ENCODE results near the gene WDR35. TPM values are rescaled to one million over a fixed set of nuclear protein-coding genes. Genes with fewer than 3 reads are reported as not detected.

Gene WDR35
- polyA plus RNA-seq, 4 donors: 0.45 to 7.1 (median 1.3) TPM

DNA sequence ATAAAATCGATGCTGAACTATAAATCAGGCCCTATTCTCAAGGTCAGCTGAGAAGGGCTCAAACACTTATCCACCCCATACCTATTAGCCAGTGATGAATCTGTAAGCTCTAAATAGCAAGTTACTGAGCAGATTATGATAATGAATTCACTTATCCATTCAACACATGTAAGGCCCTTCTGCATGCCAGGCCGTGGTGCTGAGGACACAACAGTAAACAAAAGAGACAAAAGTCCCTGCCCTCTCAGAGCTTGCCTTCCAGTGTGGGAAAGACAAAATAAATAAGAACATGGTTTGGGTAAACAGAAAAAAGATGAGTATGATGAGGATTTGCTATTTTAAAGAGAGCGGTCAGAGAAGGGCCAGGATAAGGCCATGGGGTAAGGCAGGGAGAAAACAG, 99.8 kb downstream of the WDR35 start:
- no peaks in the 10 kb centered on the region for H3K36me3 ChIP-seq (ENCODE audit: control insufficient read depth in 3 of 3, insufficient read depth in 2 of 3, low read depth in 1 of 3, low read length in 3 of 3)
- H3K4me1 ChIP-seq (ENCODE audit: control insufficient read depth in 3 of 3, insufficient read depth in 2 of 3, low read depth in 1 of 3, low read length in 2 of 3): no peaks in the 10 kb centered on the region
- 78 to 87% (median 84%) methylated on average over 3 of the region's 3 CpGs for WGBS, 3 donors
- no peak for FAIRE-seq
- no peaks in the 10 kb centered on the region for H3K9me3 ChIP-seq (ENCODE audit: control insufficient read depth in 2 of 2, insufficient read depth in 1 of 2, low read depth in 1 of 2, low read length in 1 of 2)
- no peak overlapping the region for H3K27ac ChIP-seq (ENCODE audit: low read depth in 1 of 3, low read length in 2 of 3)
- H3K4me3 ChIP-seq (ENCODE audit: low read depth in 1 of 3, low read length in 3 of 3): no peak overlapping the region
- H3K27me3 ChIP-seq (ENCODE audit: control insufficient read depth in 3 of 3, insufficient read depth in 3 of 3, low read length in 3 of 3): no peaks in the 10 kb centered on the region
- no peak for DNase-seq

DNA sequence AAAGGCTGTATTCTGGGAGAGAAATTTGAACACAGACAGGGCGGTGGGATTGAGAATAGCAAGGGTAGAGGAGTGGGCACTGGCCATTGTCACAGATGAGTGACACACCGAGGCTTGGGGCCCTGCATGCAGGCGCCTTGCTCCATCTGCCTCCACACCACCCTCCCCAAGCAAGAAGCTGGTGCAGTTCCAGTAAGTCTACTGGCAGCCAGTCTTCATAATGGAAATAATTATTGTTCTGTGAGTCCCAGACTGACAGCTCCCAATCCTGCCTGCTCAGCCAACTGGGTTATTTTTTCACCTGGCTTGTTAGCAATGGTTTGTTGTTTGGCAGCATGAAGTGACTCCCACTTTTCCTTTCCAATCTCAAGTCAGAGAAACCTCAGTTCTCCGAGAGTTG, 101.1 kb downstream of the WDR35 start:
- DNase-seq (no peak), FAIRE-seq (no peak)
- Histone ChIP-seq H3K4me1 (ENCODE audit: control insufficient read depth in 3 of 3, insufficient read depth in 2 of 3, low read depth in 1 of 3, low read length in 2 of 3) (no peaks in the 10 kb centered on the region), H3K36me3 (ENCODE audit: control insufficient read depth in 3 of 3, insufficient read depth in 2 of 3, low read depth in 1 of 3, low read length in 3 of 3) (no peaks in the 10 kb centered on the region), H3K27me3 (ENCODE audit: control insufficient read depth in 3 of 3, insufficient read depth in 3 of 3, low read length in 3 of 3) (no peaks in the 10 kb centered on the region), H3K4me3 (ENCODE audit: low read depth in 1 of 3, low read length in 3 of 3) (no peak overlapping the region), H3K9me3 (ENCODE audit: control insufficient read depth in 2 of 2, insufficient read depth in 1 of 2, low read depth in 1 of 2, low read length in 1 of 2) (no peaks in the 10 kb centered on the region), H3K27ac (ENCODE audit: low read depth in 1 of 3, low read length in 2 of 3) (no peak overlapping the region)
- WGBS, 3 donors: 89 to 98% (median 94%) methylated on average over 4 of the region's 4 CpGs

DNA sequence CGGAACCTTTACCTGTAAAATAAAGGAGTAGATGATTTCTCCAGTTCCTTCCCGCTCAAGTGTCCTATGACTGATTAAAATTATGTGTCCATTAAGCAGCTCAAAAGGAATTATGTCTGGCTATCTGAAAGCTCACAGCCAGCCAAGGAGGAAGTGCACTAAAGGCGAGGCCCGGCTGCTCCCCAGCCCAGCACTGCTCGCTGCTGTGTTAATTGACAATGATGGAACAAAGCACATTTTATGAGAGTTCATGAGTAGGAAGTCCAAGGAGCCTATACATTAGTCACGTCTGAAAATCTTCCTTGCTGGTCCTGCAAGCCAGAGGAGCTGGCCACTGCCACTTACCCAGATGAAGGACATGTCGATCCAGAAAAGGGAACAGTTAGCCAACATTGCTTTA, 102.4 kb downstream of the WDR35 start:
- no peaks in the 10 kb centered on the region for H3K4me1 ChIP-seq (ENCODE audit: control insufficient read depth in 3 of 3, insufficient read depth in 2 of 3, low read depth in 1 of 3, low read length in 2 of 3)

DNA sequence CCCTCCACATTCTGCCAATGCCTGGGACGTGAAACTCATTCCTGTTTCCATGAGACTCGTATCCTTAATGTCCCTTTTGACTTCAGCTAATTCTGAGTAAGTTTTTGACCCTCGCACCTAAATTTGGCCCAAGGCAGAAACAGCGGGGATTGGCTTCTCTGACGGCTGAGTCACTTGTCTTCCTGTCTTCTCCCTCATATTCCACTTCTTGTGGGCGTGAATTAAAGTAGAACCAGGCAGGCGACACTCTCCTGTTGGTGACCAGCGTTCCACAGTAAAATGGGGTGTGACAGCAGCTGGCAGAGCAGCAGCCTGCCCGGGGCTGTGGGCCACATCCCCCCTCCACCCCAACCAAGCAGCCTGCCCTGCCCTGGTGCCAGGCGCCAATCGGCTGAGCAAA, 103.6 kb downstream of the WDR35 start:
- DNase-seq (no peak), FAIRE-seq (no peak)
- 74 to 88% (median 85%) methylated on average over 11 of the region's 11 CpGs for WGBS, 3 donors
- no peaks in the 10 kb centered on the region for H3K9me3 ChIP-seq (ENCODE audit: control insufficient read depth in 2 of 2, insufficient read depth in 1 of 2, low read depth in 1 of 2, low read length in 1 of 2)
- no peaks in the 10 kb centered on the region for H3K27me3 ChIP-seq (ENCODE audit: control insufficient read depth in 3 of 3, insufficient read depth in 3 of 3, low read length in 3 of 3)
- no peaks in the 10 kb centered on the region for H3K36me3 ChIP-seq (ENCODE audit: control insufficient read depth in 3 of 3, insufficient read depth in 2 of 3, low read depth in 1 of 3, low read length in 3 of 3)
- no peak overlapping the region for H3K4me3 ChIP-seq (ENCODE audit: low read depth in 1 of 3, low read length in 3 of 3)
- H3K27ac ChIP-seq (ENCODE audit: low read depth in 1 of 3, low read length in 2 of 3): no peak overlapping the region
- no peaks in the 10 kb centered on the region for H3K4me1 ChIP-seq (ENCODE audit: control insufficient read depth in 3 of 3, insufficient read depth in 2 of 3, low read depth in 1 of 3, low read length in 2 of 3)

More for the DNA sequence above, 102.4 kb downstream of the WDR35 start:
- H3K27ac ChIP-seq (ENCODE audit: low read depth in 1 of 3, low read length in 2 of 3): no peak overlapping the region
- H3K27me3 ChIP-seq (ENCODE audit: control insufficient read depth in 3 of 3, insufficient read depth in 3 of 3, low read length in 3 of 3): no peaks in the 10 kb centered on the region
- no peaks in the 10 kb centered on the region for H3K36me3 ChIP-seq (ENCODE audit: control insufficient read depth in 3 of 3, insufficient read depth in 2 of 3, low read depth in 1 of 3, low read length in 3 of 3)
- no peaks in the 10 kb centered on the region for H3K9me3 ChIP-seq (ENCODE audit: control insufficient read depth in 2 of 2, insufficient read depth in 1 of 2, low read depth in 1 of 2, low read length in 1 of 2)
- WGBS, 3 donors: 32 to 61% (median 54%) methylated on average over 7 of the region's 7 CpGs
- no peak for FAIRE-seq
- peak; percentile 12 to 57 for DNase-seq
- no peak overlapping the region for H3K4me3 ChIP-seq (ENCODE audit: low read depth in 1 of 3, low read length in 3 of 3)

DNA sequence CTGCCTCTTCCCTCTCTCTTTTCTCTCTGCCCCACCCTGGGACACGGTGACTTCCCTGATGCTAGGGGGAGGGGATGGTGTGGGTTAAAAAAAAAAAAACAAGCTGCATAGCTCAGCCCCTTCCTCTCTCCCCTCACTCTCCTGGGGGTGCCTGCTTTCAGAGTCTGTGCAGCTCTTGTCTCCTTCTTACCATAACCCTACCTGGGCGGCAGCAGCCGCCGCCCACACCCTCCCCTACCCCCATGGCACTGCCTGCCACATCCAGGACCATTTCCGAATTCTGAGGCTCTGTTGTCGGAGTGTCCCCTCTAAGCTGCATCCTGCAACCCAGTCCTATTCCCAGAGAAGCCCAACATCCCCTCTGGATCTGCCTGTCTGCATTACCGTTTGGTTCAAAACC, 104.1 kb downstream of the WDR35 start:
- FAIRE-seq (no peak), DNase-seq (no peak)
- H3K4me3 ChIP-seq (ENCODE audit: low read depth in 1 of 3, low read length in 3 of 3): no peak overlapping the region
- H3K4me1 ChIP-seq (ENCODE audit: control insufficient read depth in 3 of 3, insufficient read depth in 2 of 3, low read depth in 1 of 3, low read length in 2 of 3): no peaks in the 10 kb centered on the region
- no peaks in the 10 kb centered on the region for H3K9me3 ChIP-seq (ENCODE audit: control insufficient read depth in 2 of 2, insufficient read depth in 1 of 2, low read depth in 1 of 2, low read length in 1 of 2)
- 68 to 80% (median 78%) methylated on average over 7 of the region's 7 CpGs for WGBS, 3 donors
- no peaks in the 10 kb centered on the region for H3K36me3 ChIP-seq (ENCODE audit: control insufficient read depth in 3 of 3, insufficient read depth in 2 of 3, low read depth in 1 of 3, low read length in 3 of 3)
- no peaks in the 10 kb centered on the region for H3K27me3 ChIP-seq (ENCODE audit: control insufficient read depth in 3 of 3, insufficient read depth in 3 of 3, low read length in 3 of 3)
- H3K27ac ChIP-seq (ENCODE audit: low read depth in 1 of 3, low read length in 2 of 3): no peak overlapping the region

DNA sequence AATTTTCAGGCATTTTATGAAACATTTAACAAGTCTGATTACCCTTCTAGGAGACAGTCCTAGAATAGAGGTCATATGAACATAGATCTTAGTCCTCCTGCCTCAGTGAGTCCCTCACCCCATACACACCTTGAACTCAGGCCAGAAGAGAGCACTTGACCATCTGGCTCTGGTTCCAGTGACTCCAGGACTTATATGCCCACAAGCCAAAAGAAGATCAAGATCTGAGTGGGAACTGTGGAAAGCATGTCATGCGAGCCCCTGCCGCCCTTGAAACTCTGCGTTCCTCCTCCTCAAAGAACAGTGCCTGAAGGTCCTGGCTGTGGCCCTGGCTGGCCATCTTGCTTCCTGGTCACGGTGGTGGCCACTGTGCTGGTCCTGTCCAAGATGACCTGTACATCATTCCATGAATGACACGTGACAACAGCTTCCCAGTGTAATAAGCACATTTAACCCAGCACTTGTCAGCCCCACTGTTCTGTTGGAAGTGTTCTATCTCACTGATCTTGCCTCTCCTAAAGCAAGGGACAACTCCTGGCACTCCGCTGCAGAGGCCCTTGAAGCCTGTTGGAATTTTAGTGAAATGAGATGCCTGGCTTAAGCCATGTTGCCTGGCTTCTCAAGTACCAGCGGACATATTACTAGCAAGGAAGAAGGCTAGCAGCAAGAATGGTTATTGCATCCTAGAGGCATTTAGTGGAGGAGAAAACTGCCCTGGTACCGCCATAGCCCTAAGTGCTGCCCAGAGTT, 105.8 kb downstream of the WDR35 start:
- H3K27ac ChIP-seq (ENCODE audit: low read depth in 1 of 3, low read length in 2 of 3): no peak overlapping the region
- H3K4me1 ChIP-seq (ENCODE audit: control insufficient read depth in 3 of 3, insufficient read depth in 2 of 3, low read depth in 1 of 3, low read length in 2 of 3): no peaks in the 10 kb centered on the region
- no peak overlapping the region for H3K4me3 ChIP-seq (ENCODE audit: low read depth in 1 of 3, low read length in 3 of 3)
- no peaks in the 10 kb centered on the region for H3K27me3 ChIP-seq (ENCODE audit: control insufficient read depth in 3 of 3, insufficient read depth in 3 of 3, low read length in 3 of 3)
- DNase-seq: no peak
- H3K9me3 ChIP-seq (ENCODE audit: control insufficient read depth in 2 of 2, insufficient read depth in 1 of 2, low read depth in 1 of 2, low read length in 1 of 2): no peaks in the 10 kb centered on the region
- H3K36me3 ChIP-seq (ENCODE audit: control insufficient read depth in 3 of 3, insufficient read depth in 2 of 3, low read depth in 1 of 3, low read length in 3 of 3): peaks cover 0 to 3% (median 0%) of the 10 kb centered on the region in 3 donors
- 95 to 97% (median 95%) methylated on average over 8 of the region's 8 CpGs for WGBS, 3 donors
- FAIRE-seq: no peak

DNA sequence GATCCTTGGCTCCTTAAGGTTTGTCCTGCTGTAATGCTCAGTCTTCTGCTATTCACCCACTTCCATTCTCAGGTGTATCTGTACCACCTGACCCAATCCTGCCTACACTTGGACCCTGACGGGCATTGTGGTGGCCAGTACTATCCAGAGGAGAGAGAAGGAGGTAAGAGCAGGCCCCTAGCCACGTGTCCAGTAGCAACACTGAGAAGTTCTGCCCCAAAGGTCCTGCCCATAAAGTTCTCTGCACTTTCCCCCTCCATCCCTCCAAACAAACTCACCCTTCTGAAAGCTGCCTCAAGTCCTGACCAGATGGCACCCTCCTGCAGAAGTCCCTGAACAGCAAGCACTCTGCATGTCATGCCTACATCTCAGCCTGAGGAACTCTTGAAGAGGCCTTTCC, 106.4 kb downstream of the WDR35 start:
- FAIRE-seq (no peak), DNase-seq (no peak)
- WGBS, 3 donors: 33 to 60% (median 50%) methylated on average over 2 of the region's 2 CpGs
- no peak overlapping the region for H3K27ac ChIP-seq (ENCODE audit: low read depth in 1 of 3, low read length in 2 of 3)
- peaks cover 0 to 7% (median 0%) of the 10 kb centered on the region in 3 donors for H3K36me3 ChIP-seq (ENCODE audit: control insufficient read depth in 3 of 3, insufficient read depth in 2 of 3, low read depth in 1 of 3, low read length in 3 of 3)
- no peaks in the 10 kb centered on the region for H3K4me1 ChIP-seq (ENCODE audit: control insufficient read depth in 3 of 3, insufficient read depth in 2 of 3, low read depth in 1 of 3, low read length in 2 of 3)
- no peaks in the 10 kb centered on the region for H3K27me3 ChIP-seq (ENCODE audit: control insufficient read depth in 3 of 3, insufficient read depth in 3 of 3, low read length in 3 of 3)
- no peak overlapping the region for H3K4me3 ChIP-seq (ENCODE audit: low read depth in 1 of 3, low read length in 3 of 3)
- no peaks in the 10 kb centered on the region for H3K9me3 ChIP-seq (ENCODE audit: control insufficient read depth in 2 of 2, insufficient read depth in 1 of 2, low read depth in 1 of 2, low read length in 1 of 2)

DNA sequence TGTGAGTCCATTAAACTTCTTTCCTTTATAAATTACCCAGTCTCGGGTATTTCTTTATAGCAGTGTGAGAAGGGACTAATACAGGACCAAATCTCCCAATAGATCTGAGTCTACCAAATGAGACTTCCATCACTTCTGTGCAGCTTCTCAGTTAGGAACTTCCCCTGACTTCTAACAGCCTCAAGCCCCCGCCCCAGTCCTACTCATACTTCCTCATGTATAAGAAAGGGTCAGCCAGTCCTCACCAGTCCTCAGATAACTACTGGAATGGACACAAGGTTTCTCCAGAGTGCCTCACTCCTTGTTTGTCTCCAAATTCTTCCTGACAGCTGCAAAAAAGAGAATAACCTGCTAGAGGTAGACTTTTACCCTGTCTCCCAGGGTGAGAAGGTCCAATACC, 107.6 kb downstream of the WDR35 start:
- FAIRE-seq (no peak), DNase-seq (no peak)
- Histone ChIP-seq H3K4me1 (ENCODE audit: control insufficient read depth in 3 of 3, insufficient read depth in 2 of 3, low read depth in 1 of 3, low read length in 2 of 3) (no peaks in the 10 kb centered on the region), H3K36me3 (ENCODE audit: control insufficient read depth in 3 of 3, insufficient read depth in 2 of 3, low read depth in 1 of 3, low read length in 3 of 3) (peaks cover 0 to 12% (median 0%) of the 10 kb centered on the region in 3 donors), H3K27ac (ENCODE audit: low read depth in 1 of 3, low read length in 2 of 3) (no peak overlapping the region), H3K9me3 (ENCODE audit: control insufficient read depth in 2 of 2, insufficient read depth in 1 of 2, low read depth in 1 of 2, low read length in 1 of 2) (no peaks in the 10 kb centered on the region), H3K4me3 (ENCODE audit: low read depth in 1 of 3, low read length in 3 of 3) (no peak overlapping the region), H3K27me3 (ENCODE audit: control insufficient read depth in 3 of 3, insufficient read depth in 3 of 3, low read length in 3 of 3) (no peaks in the 10 kb centered on the region)
- 79 to 94% (median 88%) methylated on average over 2 of the region's 2 CpGs for WGBS, 3 donors

DNA sequence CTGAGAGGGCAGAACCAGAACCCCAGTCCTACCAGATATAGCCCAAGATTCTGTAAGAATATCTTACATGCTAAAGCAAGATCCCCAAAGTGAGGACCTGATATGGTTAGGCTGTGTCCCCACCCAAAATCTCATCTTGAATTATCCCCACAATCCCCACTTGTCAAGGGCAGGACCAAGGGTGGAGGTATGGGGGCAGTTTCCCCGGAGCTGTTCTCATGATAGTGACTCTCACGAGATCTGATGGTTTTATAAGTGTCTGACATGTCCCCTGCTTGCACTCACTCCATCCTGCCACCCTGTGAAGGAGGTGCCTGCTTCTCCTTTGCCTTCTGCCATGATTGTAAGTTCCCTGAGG, 108.0 kb downstream of the WDR35 start:
- H3K27me3 ChIP-seq (ENCODE audit: control insufficient read depth in 3 of 3, insufficient read depth in 3 of 3, low read length in 3 of 3): no peaks in the 10 kb centered on the region
- no peak for DNase-seq
- 44 to 82% (median 59%) methylated on average over 2 of the region's 2 CpGs for WGBS, 3 donors
- FAIRE-seq: no peak
- no peak overlapping the region for H3K27ac ChIP-seq (ENCODE audit: low read depth in 1 of 3, low read length in 2 of 3)
- H3K4me3 ChIP-seq (ENCODE audit: low read depth in 1 of 3, low read length in 3 of 3): no peak overlapping the region
- H3K9me3 ChIP-seq (ENCODE audit: control insufficient read depth in 2 of 2, insufficient read depth in 1 of 2, low read depth in 1 of 2, low read length in 1 of 2): no peaks in the 10 kb centered on the region
- no peaks in the 10 kb centered on the region for H3K4me1 ChIP-seq (ENCODE audit: control insufficient read depth in 3 of 3, insufficient read depth in 2 of 3, low read depth in 1 of 3, low read length in 2 of 3)
- H3K36me3 ChIP-seq (ENCODE audit: control insufficient read depth in 3 of 3, insufficient read depth in 2 of 3, low read depth in 1 of 3, low read length in 3 of 3): peaks cover 0 to 12% (median 0%) of the 10 kb centered on the region in 3 donors
